Measurements from ENCODE around the gene RMDN2. TPM values are rescaled to one million over a fixed set of nuclear protein-coding genes. Genes with fewer than 3 reads are reported as not detected.

The RMDN2 gene
- total and polyA plus RNA-seq, 10 donors, result 10.8 to 57.1 (median 29.6) TPM

- H3K27ac ChIP-seq, result no peak overlapping the region
- WGBS, 5 donors, result 88 to 97% (median 91%) methylated on average over 4 of the region's 4 CpGs
- DNase-seq, result no peak
- peaks cover 0 to 7% (median 0%) of the 10 kb centered on the region in 8 donors for H3K9me3 ChIP-seq
- H3K4me3 ChIP-seq, result no peak overlapping the region
- H3K36me3 ChIP-seq, result no peaks in the 10 kb centered on the region
- no peaks in the 10 kb centered on the region for H3K4me1 ChIP-seq
- intact Hi-C loops (cut with DNase I; ENCODE audit: low total_unique reads), result no loop called here
- H3K27me3 ChIP-seq (replicated peaks in 1 of 7), result peaks cover 0 to 6% (median 0%) of the 10 kb centered on the region in 7 donors
- TF ChIP-seq CTCF (IDR thresholded peaks at IDR 0.05 in 8 of 11, conservative IDR thresholded peaks at IDR 0.05 in 3 of 11) (no peak), POLR2A (IDR thresholded peaks at IDR 0.05) (no peak), POLR2AphosphoS5 (IDR thresholded peaks at IDR 0.05) (no peak)
These were observed 120.7 kb downstream of the RMDN2 start for GRCh38 chr2:38045811-38046210.

DNA sequence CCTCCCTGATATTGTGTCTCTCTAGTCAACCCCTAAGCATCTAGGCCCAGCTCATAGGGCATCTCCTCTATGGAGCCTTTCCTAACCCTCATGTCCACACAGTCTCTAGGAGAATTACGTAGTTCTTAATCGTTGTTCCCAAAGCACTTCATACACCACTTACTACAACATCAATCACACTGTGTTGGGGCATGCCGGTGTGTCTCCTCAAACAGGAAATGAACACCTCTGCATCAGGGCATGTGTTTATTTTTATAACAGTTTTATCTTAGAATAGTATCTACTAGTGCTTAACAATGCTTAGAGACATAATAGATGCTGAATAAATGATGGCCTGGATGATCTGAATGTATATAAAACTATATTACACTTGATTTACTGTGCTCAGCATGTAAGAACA is 131.1 kb downstream of the RMDN2 start:
- peaks cover 0 to 7% (median 0%) of the 10 kb centered on the region in 6 donors for H3K4me1 ChIP-seq
- WGBS, 5 donors, result 56 to 63% (median 61%) methylated on average over 3 of the region's 3 CpGs
- no peaks in the 10 kb centered on the region for H3K9me3 ChIP-seq
- no peaks in the 10 kb centered on the region for H3K27me3 ChIP-seq (replicated peaks in 1 of 7)
- no peak for DNase-seq
- no peak overlapping the region for H3K4me3 ChIP-seq
- TF ChIP-seq CTCF (IDR thresholded peaks at IDR 0.05 in 8 of 11, conservative IDR thresholded peaks at IDR 0.05 in 3 of 11), result no peak
- TF ChIP-seq POLR2A (IDR thresholded peaks at IDR 0.05), result no peak
- no peak for TF ChIP-seq POLR2AphosphoS5 (IDR thresholded peaks at IDR 0.05)
- intact Hi-C loops (cut with DNase I; ENCODE audit: low total_unique reads), result no loop called here
- H3K27ac ChIP-seq, result no peak overlapping the region
- no peaks in the 10 kb centered on the region for H3K36me3 ChIP-seq

GRCh38 chr2:38057651-38058410 is 132.7 kb downstream of the RMDN2 start:
- DNase-seq, result no peak
- 35 to 43% (median 37%) methylated on average over 3 of the region's 3 CpGs for WGBS, 5 donors
- Histone ChIP-seq H3K27me3 (replicated peaks in 1 of 7) (no peaks in the 10 kb centered on the region), H3K4me3 (no peak overlapping the region), H3K36me3 (no peaks in the 10 kb centered on the region), H3K27ac (no peak overlapping the region), H3K4me1 (peaks cover 0 to 7% (median 0%) of the 10 kb centered on the region in 6 donors), H3K9me3 (no peaks in the 10 kb centered on the region)
- intact Hi-C loops (cut with DNase I; ENCODE audit: low total_unique reads), result no loop called here
- TF ChIP-seq POLR2AphosphoS5 (IDR thresholded peaks at IDR 0.05) (no peak), POLR2A (IDR thresholded peaks at IDR 0.05) (no peak), CTCF (IDR thresholded peaks at IDR 0.05 in 8 of 11, conservative IDR thresholded peaks at IDR 0.05 in 3 of 11) (no peak)

- no peaks in the 10 kb centered on the region for H3K36me3 ChIP-seq
- no peak for DNase-seq
- TF ChIP-seq POLR2A (IDR thresholded peaks at IDR 0.05) (no peak), POLR2AphosphoS5 (IDR thresholded peaks at IDR 0.05) (no peak), CTCF (IDR thresholded peaks at IDR 0.05 in 8 of 11, conservative IDR thresholded peaks at IDR 0.05 in 3 of 11) (no peak)
- H3K9me3 ChIP-seq, result no peaks in the 10 kb centered on the region
- 75 to 87% (median 83%) methylated on average over 5 of the region's 5 CpGs for WGBS, 5 donors
- peaks cover 0 to 7% (median 0%) of the 10 kb centered on the region in 6 donors for H3K4me1 ChIP-seq
- H3K4me3 ChIP-seq, result no peak overlapping the region
- intact Hi-C loops (cut with DNase I; ENCODE audit: low total_unique reads), result no loop called here
- no peaks in the 10 kb centered on the region for H3K27me3 ChIP-seq (replicated peaks in 1 of 7)
- H3K27ac ChIP-seq, result no peak overlapping the region
These were observed 135.3 kb downstream of the RMDN2 start for GRCh38 chr2:38060236-38061018.
